Glutamatergic neuron (in vitro differentiated cells): ENCODE measurements around the gene PSMD11. TPM values are rescaled to one million over a fixed set of nuclear protein-coding genes. Genes with fewer than 3 reads are reported as not detected.

Experiments
- DNase-seq: peaks from one replicate; pipeline ENCODE4 v3.0.0; 2022
- H3K27ac Mint-ChIP-seq: one replicate; pipeline ENCODE4 v1.8.0; 2020; ENCODE audit warnings: mild to moderate bottlenecking, mixed read lengths, inconsistent platforms; ENCODE audit not compliant: unreplicated experiment
- H3K27me3 Mint-ChIP-seq: one replicate; pipeline ENCODE4 v1.8.0; 2020; ENCODE audit warnings: mild to moderate bottlenecking, moderate library complexity, mixed read lengths, inconsistent platforms; ENCODE audit not compliant: unreplicated experiment
- H3K36me3 Mint-ChIP-seq: one replicate; pipeline ENCODE4 v1.8.0; 2020; ENCODE audit warnings: mild to moderate bottlenecking, mixed read lengths, inconsistent platforms; ENCODE audit not compliant: unreplicated experiment
- H3K4me1 Mint-ChIP-seq: one replicate; pipeline ENCODE4 v1.8.0; 2020; ENCODE audit warnings: mild to moderate bottlenecking, low read depth, mixed read lengths, inconsistent platforms; ENCODE audit not compliant: unreplicated experiment
- H3K4me3 Mint-ChIP-seq: one replicate; pipeline ENCODE4 v1.8.0; 2020; ENCODE audit warnings: mild to moderate bottlenecking, mixed read lengths, inconsistent platforms; ENCODE audit not compliant: unreplicated experiment
- H3K9me3 Mint-ChIP-seq: one replicate; pipeline ENCODE4 v1.8.0; 2020; ENCODE audit warnings: mild to moderate bottlenecking, moderate library complexity, mixed read lengths, inconsistent platforms; ENCODE audit not compliant: unreplicated experiment
- total RNA-seq: library from RNA; stranded (reverse); fragmentation: NEBNext Ultra II Directional; extraction: Animal tissue kit (Norgen Biotek cat#: 25700); gene quantifications from one replicate; pipeline ENCODE4 v1.2.1, GENCODE V29; 2021; ENCODE audit not compliant: unreplicated experiment
- TF ChIP-seq, protein P1 (sequence below): fragments of 200-600 bp; sonication (generic); IDR thresholded peaks from one replicate; pipeline ENCODE4 v1.5.0; 2021; ENCODE audit not compliant: partially characterized antibody, unreplicated experiment

Gene PSMD11
- total RNA-seq, 1 donor from 2014 or later: 94.1 TPM

DNA sequence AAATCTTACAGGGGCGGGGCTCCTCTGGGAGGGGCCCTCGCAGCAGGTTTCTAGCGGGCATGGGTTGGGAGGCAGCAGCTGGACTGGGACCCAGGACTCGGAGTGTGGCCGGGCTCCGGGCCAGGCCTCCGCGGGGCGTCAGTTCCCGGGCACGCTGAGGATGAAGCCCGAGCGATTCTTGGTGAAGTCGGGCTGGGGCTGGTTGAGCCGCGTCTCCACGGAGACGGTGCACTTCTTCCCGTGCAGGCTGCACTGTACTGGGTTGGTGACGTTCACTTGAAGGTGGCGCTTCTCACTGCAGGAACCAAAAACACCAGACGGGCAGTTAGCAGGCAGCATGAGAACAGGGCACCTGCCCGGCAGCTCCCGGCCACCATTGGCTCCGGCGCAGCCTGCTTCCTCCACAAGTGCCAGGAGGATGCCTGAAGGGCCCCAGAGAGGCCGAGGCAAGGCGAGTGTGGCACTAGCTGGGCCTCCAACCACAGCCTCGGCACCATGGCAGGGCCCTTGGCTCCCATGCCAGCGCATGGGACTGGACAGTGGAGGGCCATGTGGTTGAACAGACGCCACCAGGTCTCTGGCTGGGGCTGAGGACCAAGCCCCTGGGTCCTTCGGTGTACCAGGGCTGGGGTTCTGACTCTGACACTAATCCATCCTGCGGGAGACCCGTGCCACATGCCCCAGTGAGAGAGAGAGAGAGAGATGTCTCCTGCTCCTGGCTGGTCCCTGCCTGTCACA is 50.5 kb downstream of the PSMD11 start:
- H3K36me3 Mint-ChIP-seq: peaks cover 8% of the 10 kb centered on the region
- DNase-seq: no peak
- H3K27me3 Mint-ChIP-seq: peaks cover 6% of the 10 kb centered on the region
- no peak overlapping the region for H3K27ac Mint-ChIP-seq
- H3K4me3 Mint-ChIP-seq: no peak overlapping the region
- peaks cover 16% of the 10 kb centered on the region for H3K4me1 Mint-ChIP-seq
- H3K9me3 Mint-ChIP-seq: peaks cover 6% of the 10 kb centered on the region
- TF ChIP-seq, protein P1, sequence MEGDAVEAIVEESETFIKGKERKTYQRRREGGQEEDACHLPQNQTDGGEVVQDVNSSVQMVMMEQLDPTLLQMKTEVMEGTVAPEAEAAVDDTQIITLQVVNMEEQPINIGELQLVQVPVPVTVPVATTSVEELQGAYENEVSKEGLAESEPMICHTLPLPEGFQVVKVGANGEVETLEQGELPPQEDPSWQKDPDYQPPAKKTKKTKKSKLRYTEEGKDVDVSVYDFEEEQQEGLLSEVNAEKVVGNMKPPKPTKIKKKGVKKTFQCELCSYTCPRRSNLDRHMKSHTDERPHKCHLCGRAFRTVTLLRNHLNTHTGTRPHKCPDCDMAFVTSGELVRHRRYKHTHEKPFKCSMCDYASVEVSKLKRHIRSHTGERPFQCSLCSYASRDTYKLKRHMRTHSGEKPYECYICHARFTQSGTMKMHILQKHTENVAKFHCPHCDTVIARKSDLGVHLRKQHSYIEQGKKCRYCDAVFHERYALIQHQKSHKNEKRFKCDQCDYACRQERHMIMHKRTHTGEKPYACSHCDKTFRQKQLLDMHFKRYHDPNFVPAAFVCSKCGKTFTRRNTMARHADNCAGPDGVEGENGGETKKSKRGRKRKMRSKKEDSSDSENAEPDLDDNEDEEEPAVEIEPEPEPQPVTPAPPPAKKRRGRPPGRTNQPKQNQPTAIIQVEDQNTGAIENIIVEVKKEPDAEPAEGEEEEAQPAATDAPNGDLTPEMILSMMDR: no peak

DNA sequence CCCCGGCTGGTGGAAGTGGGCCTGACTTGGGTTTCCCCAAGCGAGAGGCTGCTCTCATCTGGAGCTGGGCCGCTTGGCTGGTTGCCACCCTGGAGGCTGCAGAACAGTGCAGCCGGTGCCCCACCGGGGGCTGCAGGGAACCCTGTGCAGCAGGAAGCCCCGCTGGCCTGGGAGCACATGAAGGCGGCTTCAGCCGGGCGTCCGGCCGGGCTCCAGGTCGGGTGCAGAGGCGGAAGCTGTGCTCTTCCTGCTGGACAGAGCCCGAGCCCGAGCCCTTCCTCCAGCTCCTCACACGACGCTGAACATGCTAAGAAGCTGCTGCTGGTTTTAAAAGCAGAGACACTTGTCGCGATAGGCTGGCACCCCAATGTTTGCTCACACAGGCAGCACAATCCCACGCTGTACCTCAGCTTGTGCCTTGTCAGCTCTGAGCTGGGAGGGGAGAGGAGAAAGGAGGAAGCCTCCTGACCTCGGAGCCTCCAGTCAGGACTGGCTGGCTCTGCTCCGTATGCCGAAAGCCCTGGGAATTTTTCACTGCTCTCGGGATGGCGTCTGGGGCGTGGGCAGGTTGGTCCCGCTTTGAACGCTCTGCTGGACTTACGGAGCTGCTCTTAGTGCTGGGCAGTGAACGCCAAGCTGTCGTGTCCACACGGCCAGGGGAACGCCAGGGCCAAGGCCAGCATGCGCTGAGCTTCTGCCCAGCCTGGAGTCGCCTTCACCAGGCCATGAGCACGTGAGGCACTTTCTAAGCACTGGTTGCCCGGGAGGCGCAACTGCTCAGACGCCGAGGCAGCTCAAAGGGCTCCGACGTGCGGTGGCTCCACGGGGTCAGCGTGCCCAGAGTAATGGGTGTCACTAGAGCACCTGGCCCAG is 51.3 kb downstream of the PSMD11 start:
- peaks cover 5% of the 10 kb centered on the region for H3K9me3 Mint-ChIP-seq
- DNase-seq: no peak
- H3K27me3 Mint-ChIP-seq: peaks cover 6% of the 10 kb centered on the region
- peaks cover 16% of the 10 kb centered on the region for H3K4me1 Mint-ChIP-seq
- TF ChIP-seq, protein P1: no peak
- H3K4me3 Mint-ChIP-seq: no peak overlapping the region
- peaks cover 8% of the 10 kb centered on the region for H3K36me3 Mint-ChIP-seq
- H3K27ac Mint-ChIP-seq: no peak overlapping the region

DNA sequence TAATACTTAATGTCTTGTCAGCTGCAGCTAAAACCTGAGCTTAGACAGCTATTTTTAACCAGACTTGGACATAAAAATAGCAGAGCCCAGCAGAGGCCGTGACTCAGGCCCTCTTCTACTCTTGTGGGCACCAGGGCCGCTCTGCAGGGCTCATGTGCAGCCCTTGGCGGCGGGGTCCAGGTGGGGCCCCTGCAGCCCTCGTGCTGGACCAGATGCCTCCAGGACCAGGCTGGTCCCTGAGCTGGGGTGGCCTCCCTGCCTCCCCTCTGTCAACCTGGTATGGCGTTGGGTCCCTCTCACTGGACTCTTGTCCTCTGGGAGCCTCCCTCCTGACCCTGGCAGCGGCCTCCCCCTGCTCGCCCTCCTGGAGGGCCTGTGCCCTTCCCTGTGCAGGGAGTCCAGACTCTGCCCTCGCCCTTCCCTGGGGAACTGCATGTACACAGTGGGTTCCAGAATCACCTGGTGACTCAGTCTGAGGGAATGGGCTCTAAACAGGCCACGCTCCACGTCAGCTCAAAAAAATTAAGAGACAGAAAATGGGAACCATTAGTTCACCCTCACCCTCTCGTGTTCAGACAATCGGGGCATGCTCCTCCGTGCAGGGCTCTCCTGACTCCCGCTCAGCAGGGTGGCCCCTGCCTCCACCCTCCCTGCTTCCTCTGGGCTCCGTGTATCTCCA is 52.2 kb downstream of the PSMD11 start:
- Mint-ChIP-seq H3K4me1 (peaks cover 12% of the 10 kb centered on the region), H3K27ac (no peak overlapping the region), H3K4me3 (no peak overlapping the region), H3K27me3 (peaks cover 6% of the 10 kb centered on the region), H3K9me3 (peaks cover 3% of the 10 kb centered on the region), H3K36me3 (peaks cover 8% of the 10 kb centered on the region)
- TF ChIP-seq, protein P1: no peak
- no peak for DNase-seq

DNA sequence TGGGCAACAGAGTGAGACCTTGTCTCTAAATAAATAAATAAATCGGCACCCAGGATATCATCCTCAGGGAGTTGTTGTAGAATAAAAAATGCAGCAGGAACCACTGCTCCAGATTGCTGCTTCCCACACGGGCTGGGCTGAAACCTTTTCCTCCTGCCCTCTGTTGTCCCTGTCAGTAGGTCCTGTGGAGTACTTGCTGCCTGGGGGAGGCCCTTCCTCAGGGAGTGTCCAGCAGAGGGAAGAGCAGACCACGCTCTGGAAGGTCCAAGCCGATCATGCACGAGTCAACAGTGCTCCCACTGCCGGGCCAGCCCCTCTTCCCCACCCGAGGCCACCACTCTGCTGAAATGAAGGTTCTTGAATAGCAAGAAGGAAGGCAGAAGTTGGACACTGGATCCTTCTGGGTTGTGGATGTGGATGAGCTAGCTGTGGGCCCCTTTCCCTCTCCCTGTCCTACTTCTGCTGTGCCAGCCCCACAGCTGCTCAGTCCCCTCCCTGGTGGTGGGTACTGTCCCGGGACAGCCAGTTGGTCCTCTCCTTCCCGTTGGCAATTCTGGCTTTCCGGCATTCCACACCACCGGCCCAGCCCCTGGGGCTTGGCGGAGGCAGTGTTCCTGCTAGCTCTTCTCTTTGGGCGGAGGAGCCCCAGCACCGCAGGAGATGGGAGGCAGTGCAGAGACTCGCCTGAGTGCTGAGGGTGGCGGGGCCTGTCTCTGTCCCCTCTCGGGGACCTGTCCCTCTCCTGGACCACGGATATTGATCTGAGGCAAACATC is 53.3 kb downstream of the PSMD11 start:
- H3K9me3 Mint-ChIP-seq: no peaks in the 10 kb centered on the region
- H3K27me3 Mint-ChIP-seq: peaks cover 6% of the 10 kb centered on the region
- H3K4me1 Mint-ChIP-seq: peaks cover 5% of the 10 kb centered on the region
- H3K27ac Mint-ChIP-seq: no peak overlapping the region
- DNase-seq: no peak
- H3K4me3 Mint-ChIP-seq: no peak overlapping the region
- H3K36me3 Mint-ChIP-seq: peaks cover 10% of the 10 kb centered on the region
- TF ChIP-seq, protein P1: no peak
